Endothelial cell of umbilical vein (primary cell): ENCODE data around the gene SNTA1.

Experiments
- EZH2 ChIP-seq: IDR thresholded peaks from 2 replicates; pipeline ENCODE4 v1.6.1; 2012; ENCODE audit warnings: borderline replicate concordance, low read depth, mild to moderate bottlenecking, moderate library complexity, low read length, inconsistent platforms; ENCODE audit not compliant: severe bottlenecking
- GATA2 ChIP-seq: IDR thresholded peaks from 2 replicates; pipeline ENCODE4 v1.7.0; 2011; ENCODE audit warnings: low read depth, mild to moderate bottlenecking, moderate library complexity, mixed read lengths, low read length; ENCODE audit not compliant: insufficient read length, insufficient read depth
- JUN ChIP-seq: IDR thresholded peaks from 2 replicates; pipeline ENCODE4 v1.6.1; 2011; ENCODE audit warnings: borderline replicate concordance, low read depth; ENCODE audit not compliant: insufficient read length, insufficient read depth
- MYC ChIP-seq: IDR thresholded peaks from one replicate; pipeline ENCODE4 v1.6.1; 2011; ENCODE audit warnings: mild to moderate bottlenecking, low read depth, low read length
- POLR2A ChIP-seq: IDR thresholded peaks from 2 replicates; pipeline ENCODE4 v1.6.1; 2012; ENCODE audit warnings: low read depth, mild to moderate bottlenecking, control low read depth, low read length
- POLR2AphosphoS5 ChIP-seq: IDR thresholded peaks from 2 replicates; pipeline ENCODE4 v1.6.1; 2012; ENCODE audit warnings: low read depth, mild to moderate bottlenecking, control low read depth, low read length, moderate library complexity; ENCODE audit not compliant: insufficient read depth
- TF ChIP-seq, protein P1 (sequence below), 2 donors: IDR thresholded peaks; 1 replicate in 1 of 2; 2 replicates in 1 of 2; pipeline ENCODE4 v1.5.1; 2011; ENCODE audit warnings: low read length in 2 of 2, mild to moderate bottlenecking in 2 of 2, moderate library complexity in 2 of 2, control low read depth in 1 of 2, inconsistent platforms in 1 of 2, low read depth in 1 of 2; ENCODE audit not compliant: insufficient read depth in 1 of 2; ENCODE audit errors: extremely low read depth in 1 of 2

DNA sequence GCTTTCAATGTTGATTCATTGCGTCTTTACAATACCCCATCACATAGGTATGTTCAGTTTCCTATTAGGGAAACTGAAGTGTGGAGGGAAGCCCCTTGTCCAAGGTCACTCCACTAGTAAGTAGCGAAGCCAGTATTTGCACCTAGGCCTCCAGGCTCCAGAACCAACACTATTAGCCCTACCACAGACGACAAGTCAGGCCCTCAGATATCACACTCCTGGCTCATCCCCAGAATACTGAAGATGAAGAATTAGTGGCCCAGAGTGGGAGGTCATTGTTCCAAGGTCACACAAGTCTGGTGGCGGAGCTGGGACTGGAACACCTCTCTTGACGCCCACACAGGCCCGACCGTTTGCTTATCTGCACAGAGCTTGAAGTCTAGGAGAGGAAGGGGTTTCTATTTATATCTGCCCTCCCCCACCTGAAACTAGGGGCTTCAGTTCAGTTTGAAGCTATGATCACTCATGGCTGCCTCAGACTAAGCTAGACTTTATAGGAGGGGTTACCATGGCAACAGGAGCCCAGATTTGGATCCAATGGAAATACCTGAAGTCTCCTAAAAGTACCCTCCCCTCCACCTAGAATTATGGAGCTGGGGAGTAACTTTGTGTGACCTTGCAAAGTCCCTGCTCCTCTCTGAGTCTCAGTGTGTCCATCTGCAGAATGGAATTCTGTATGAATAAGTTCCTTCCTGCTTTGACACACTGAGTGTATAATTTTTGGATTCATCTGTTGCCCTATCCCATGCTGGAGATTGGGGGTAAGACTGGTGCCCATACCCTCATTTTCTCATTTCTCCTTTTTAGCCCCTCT lies 2.2 kb downstream of the SNTA1 start:
- TF ChIP-seq MYC (no peak), POLR2A (no peak), JUN (no peak), GATA2 (no peak), EZH2 (no peak), POLR2AphosphoS5 (no peak)
- TF ChIP-seq, protein P1, sequence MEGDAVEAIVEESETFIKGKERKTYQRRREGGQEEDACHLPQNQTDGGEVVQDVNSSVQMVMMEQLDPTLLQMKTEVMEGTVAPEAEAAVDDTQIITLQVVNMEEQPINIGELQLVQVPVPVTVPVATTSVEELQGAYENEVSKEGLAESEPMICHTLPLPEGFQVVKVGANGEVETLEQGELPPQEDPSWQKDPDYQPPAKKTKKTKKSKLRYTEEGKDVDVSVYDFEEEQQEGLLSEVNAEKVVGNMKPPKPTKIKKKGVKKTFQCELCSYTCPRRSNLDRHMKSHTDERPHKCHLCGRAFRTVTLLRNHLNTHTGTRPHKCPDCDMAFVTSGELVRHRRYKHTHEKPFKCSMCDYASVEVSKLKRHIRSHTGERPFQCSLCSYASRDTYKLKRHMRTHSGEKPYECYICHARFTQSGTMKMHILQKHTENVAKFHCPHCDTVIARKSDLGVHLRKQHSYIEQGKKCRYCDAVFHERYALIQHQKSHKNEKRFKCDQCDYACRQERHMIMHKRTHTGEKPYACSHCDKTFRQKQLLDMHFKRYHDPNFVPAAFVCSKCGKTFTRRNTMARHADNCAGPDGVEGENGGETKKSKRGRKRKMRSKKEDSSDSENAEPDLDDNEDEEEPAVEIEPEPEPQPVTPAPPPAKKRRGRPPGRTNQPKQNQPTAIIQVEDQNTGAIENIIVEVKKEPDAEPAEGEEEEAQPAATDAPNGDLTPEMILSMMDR (IDR thresholded peaks at IDR 0.05; ENCODE audit: extremely low read depth in 1 of 2, insufficient read depth in 1 of 2, low read depth in 1 of 2, low read length in 2 of 2), result no peak
